GM18511 (cell line): ENCODE measurements around the gene ADM.

Experiments used
- ATAC-seq: cut with Tn5 transposase; IDR thresholded peaks from one replicate; pipeline ENCODE4 v1.9.1; 2021; ENCODE audit warnings: mild to moderate bottlenecking, moderate library complexity; ENCODE audit not compliant: unreplicated experiment

Gene ADM

GRCh38 chr11:10308201-10308954 is 3.5 kb downstream of the ADM start:
- ATAC-seq, result no peak

GRCh38 chr11:10309163-10310093 is 4.6 kb downstream of the ADM start:
- no peak for ATAC-seq

GRCh38 chr11:10310301-10310841 is 5.5 kb downstream of the ADM start:
- ATAC-seq, result no peak

GRCh38 chr11:10311802-10312201 is 6.9 kb downstream of the ADM start:
- no peak for ATAC-seq

GRCh38 chr11:10314199-10315072 is 9.6 kb downstream of the ADM start:
- peak; percentile 70 for ATAC-seq

GRCh38 chr11:10315083-10315482 is 10.2 kb downstream of the ADM start:
- no peak for ATAC-seq

- peak; percentile 7 for ATAC-seq
Observed at GRCh38 chr11:10317151-10317755, 12.4 kb downstream of the ADM start.

GRCh38 chr11:10317776-10318526 is 13.1 kb downstream of the ADM start:
- ATAC-seq, result peak; percentile 77

GRCh38 chr11:10318527-10318802 is 13.6 kb downstream of the ADM start:
- ATAC-seq, result no peak

GRCh38 chr11:10319702-10320558 is 15.1 kb downstream of the ADM start:
- ATAC-seq, result no peak

GRCh38 chr11:10320736-10321465 is 16.0 kb downstream of the ADM start:
- ATAC-seq, result no peak

- no peak for ATAC-seq
Observed at GRCh38 chr11:10322401-10322800, 17.5 kb downstream of the ADM start.

- peak; percentile 76 for ATAC-seq
Observed at GRCh38 chr11:10322830-10323792, 18.2 kb downstream of the ADM start.

- no peak for ATAC-seq
Observed at GRCh38 chr11:10323793-10324170, 18.9 kb downstream of the ADM start.

GRCh38 chr11:10324474-10324873 is 19.6 kb downstream of the ADM start:
- no peak for ATAC-seq

GRCh38 chr11:10325277-10326011 is 20.6 kb downstream of the ADM start:
- no peak for ATAC-seq
